B cell (primary cell): ENCODE measurements around the gene POTEB3. TPM values are rescaled to one million over a fixed set of nuclear protein-coding genes. Genes with fewer than 3 reads are reported as not detected.
"Not testable (repeated sequence)": the region's sequence is repeated elsewhere in the genome, so short reads cannot be mapped to it uniquely, and the experiment has no call there.

Experiments used
- ATAC-seq: fragments of 200-7000 bp; cut with Tn5 transposase; one replicate; pipeline ENCODE4 v1.10.0; 2021; ENCODE audit warnings: low read depth, mild to moderate bottlenecking, moderate number of reproducible peaks, moderate library complexity
- CTCF ChIA-PET: fragments of 350-600 bp; sonication (Branson Sonifier 250); formaldehyde crosslinking; loops from one replicate; lab custom pipeline; 2021; ENCODE audit warnings: antibody characterized with exemption, inconsistent platforms; lab: Charles Lee
- POLR2A ChIA-PET: fragments of 350-600 bp; sonication (Branson Sonifier 250); formaldehyde crosslinking; loops from one replicate; lab custom pipeline; 2021; ENCODE audit warnings: antibody characterized with exemption; lab: Charles Lee
- DNase-seq: peaks from one replicate; pipeline ENCODE4 v3.0.0; 2013
- H2AFZ ChIP-seq: 2 replicates; pipeline ENCODE4 v1.6.1; 2012; ENCODE audit warnings: mild to moderate bottlenecking, low read depth, low read length; ENCODE audit not compliant: insufficient read depth, poor library complexity, severe bottlenecking
- H3K27ac ChIP-seq, 2 donors: 1 replicate in 1 of 2; 2 replicates in 1 of 2; pipeline ENCODE4 v1.5.1; 2012 to 2013; ENCODE audit warnings: low read length in 2 of 2, mild to moderate bottlenecking in 2 of 2, moderate library complexity in 1 of 2
- H3K27me3 ChIP-seq, 4 experiments: fragments of 200-600 bp in 1 of 4; sonication (generic) in 1 of 4; replicated peaks in 1 of 4; 1 replicate in 2 of 4; 2 replicates in 2 of 4; pipeline versions ENCODE4 v1.6.1 to v1.7.0; 2013 to 2016; ENCODE audit warnings: low read length in 3 of 4, mild to moderate bottlenecking in 2 of 4, mixed read lengths in 1 of 4, moderate library complexity in 1 of 4; ENCODE audit not compliant: insufficient read depth in 4 of 4, control insufficient read depth in 3 of 4; ENCODE audit errors: control extremely low read depth in 1 of 4
- H3K36me3 ChIP-seq, 2 experiments: replicated peaks in 1 of 2; 1 replicate in 1 of 2; 2 replicates in 1 of 2; pipeline versions ENCODE4 v1.6.1 to v1.7.1; 2013; ENCODE audit warnings: low read length in 1 of 2; ENCODE audit not compliant: insufficient read depth in 2 of 2, control insufficient read depth in 1 of 2; ENCODE audit errors: control extremely low read depth in 1 of 2, extremely low read depth in 1 of 2
- H3K4me1 ChIP-seq, 2 donors: fragments of 200-600 bp in 1 of 2; sonication (generic) in 1 of 2; 1 replicate in 1 of 2; 2 replicates in 1 of 2; pipeline versions ENCODE4 v1.5.1 to v1.6.1; 2013 to 2017; ENCODE audit warnings: low read length in 2 of 2; ENCODE audit not compliant: control insufficient read depth in 2 of 2, insufficient read depth in 2 of 2
- H3K4me2 ChIP-seq: replicated peaks from 2 replicates; pipeline ENCODE3; 2012; ENCODE audit warnings: mild to moderate bottlenecking, low read depth, low read length; ENCODE audit not compliant: poor library complexity, severe bottlenecking
- H3K4me3 ChIP-seq, 5 experiments: fragments of 200-600 bp in 1 of 5; sonication (generic) in 1 of 5; 1 replicate in 3 of 5; 2 replicates in 2 of 5; pipeline versions ENCODE4 v1.5.1 to v1.7.0; 2011 to 2016; ENCODE audit warnings: low read length in 4 of 5, mild to moderate bottlenecking in 4 of 5, low read depth in 2 of 5, control low read depth in 1 of 5, moderate library complexity in 1 of 5; ENCODE audit not compliant: insufficient read depth in 1 of 5; ENCODE audit errors: control extremely low read depth in 1 of 5, extremely low read depth in 1 of 5
- H3K79me2 ChIP-seq: fragments of 200-600 bp; sonication (generic); one replicate; pipeline ENCODE4 v1.6.0; 2016; ENCODE audit warnings: low read length; ENCODE audit not compliant: control insufficient read depth, insufficient read depth
- H3K9ac ChIP-seq: fragments of 200-600 bp; sonication (generic); 2 replicates; pipeline ENCODE4 v1.6.1; 2017; ENCODE audit warnings: mild to moderate bottlenecking, low read length, moderate library complexity
- H3K9me3 ChIP-seq, 3 donors: one replicate each; pipeline versions ENCODE4 v1.6.1 to v1.7.1; 2013; ENCODE audit warnings: low read length in 2 of 3; ENCODE audit not compliant: control insufficient read depth in 2 of 3, insufficient read depth in 1 of 3; ENCODE audit errors: control extremely low read depth in 1 of 3
- H4K20me1 ChIP-seq: 2 replicates; pipeline ENCODE4 v1.6.0; 2012; ENCODE audit warnings: mild to moderate bottlenecking, low read length; ENCODE audit not compliant: insufficient read depth, control insufficient read depth, poor library complexity, severe bottlenecking
- H3K27ac Mint-ChIP-seq: one replicate; pipeline ENCODE4 v1.8.0; 2021; ENCODE audit warnings: mixed read lengths
- H3K27me3 Mint-ChIP-seq: one replicate; pipeline ENCODE4 v1.8.0; 2021; ENCODE audit warnings: mixed read lengths
- H3K4me1 Mint-ChIP-seq: one replicate; pipeline ENCODE4 v1.8.0; 2021; ENCODE audit warnings: mixed read lengths
- H3K4me3 Mint-ChIP-seq: one replicate; pipeline ENCODE4 v1.8.0; 2021; ENCODE audit warnings: mixed read lengths
- H3K9me3 Mint-ChIP-seq: one replicate; pipeline ENCODE4 v1.8.0; 2022; ENCODE audit warnings: mixed read lengths; ENCODE audit not compliant: insufficient read depth
- WGBS: methylation state at CpG from one replicate; pipeline ENCODE4 v1.1.5; 2013; ENCODE audit warnings: missing lambda C conversion rate; ENCODE audit not compliant: insufficient coverage; 5-methylcytosine and 5-hydroxymethylcytosine counted together
- intact Hi-C: fragments of 100-400 bp; cut with micrococcal nuclease; formaldehyde crosslinking; loops from one replicate; pipeline ENCODE4 v1.10.0; 2022
- polyA plus RNA-seq: library from polyadenylated mRNA; depleted of rRNA; stranded (reverse); fragments of >200 nt; gene quantifications from 2 replicates; pipeline ENCODE4 v1.2.3, GENCODE V29; 2012
- small RNA-seq: library from RNA; depleted of rRNA; stranded (forward); fragments of <200 nt; gene quantifications from one replicate; pipeline ENCODE3, GENCODE V24; 2012; ENCODE audit warnings: low replicate concordance, low read depth; ENCODE audit not compliant: insufficient read length
- total RNA-seq, 2 donors: library from RNA; stranded (reverse); fragments of 120-200 nt in 1 of 2; gene quantifications; 1 replicate in 1 of 2; 2 replicates in 1 of 2; pipeline versions ENCODE4 v1.2.3 to v1.2.4, GENCODE V29; 2013 to 2022

The POTEB3 gene
- total and polyA plus RNA-seq, 2 donors (not counting 1 experiment from before 2014, with no cell fraction given): not detected

- intact Hi-C loops, H3K4me3 Mint-ChIP-seq, H3K9me3 ChIP-seq, H3K27me3 Mint-ChIP-seq, DNase-seq, H3K27me3 ChIP-seq, H3K27ac Mint-ChIP-seq, H3K4me3 ChIP-seq, H3K9ac ChIP-seq, H3K36me3 ChIP-seq, H3K4me1 ChIP-seq, H3K27ac ChIP-seq, H3K9me3 Mint-ChIP-seq, ATAC-seq, H3K79me2 ChIP-seq, H4K20me1 ChIP-seq, H3K4me1 Mint-ChIP-seq, CTCF ChIA-PET, POLR2A ChIA-PET, H3K4me2 ChIP-seq, H2AFZ ChIP-seq: not testable (repeated sequence)
- WGBS: no CpG with 5 or more reads among the region's 18 CpGs
Observed at GRCh38 chr15:21373682-21374081, 66.6 kb downstream of the POTEB3 start.

GRCh38 chr15:21369177-21369576, 71.1 kb downstream of the POTEB3 start:
- H3K9me3 ChIP-seq, H3K4me1 ChIP-seq, H3K27ac ChIP-seq, H3K79me2 ChIP-seq, intact Hi-C loops, H3K4me3 Mint-ChIP-seq, H4K20me1 ChIP-seq, H3K36me3 ChIP-seq, H3K4me2 ChIP-seq, ATAC-seq, H3K4me1 Mint-ChIP-seq, DNase-seq, H3K9ac ChIP-seq, POLR2A ChIA-PET, H3K27ac Mint-ChIP-seq, H2AFZ ChIP-seq, H3K4me3 ChIP-seq, CTCF ChIA-PET, H3K27me3 Mint-ChIP-seq, H3K27me3 ChIP-seq, H3K9me3 Mint-ChIP-seq: not testable (repeated sequence)
- no CpG with 5 or more reads among the region's 26 CpGs for WGBS

GRCh38 chr15:21368625-21369024, 71.7 kb downstream of the POTEB3 start:
- H3K27me3 ChIP-seq, H3K4me3 Mint-ChIP-seq, CTCF ChIA-PET: not testable (repeated sequence)

More at GRCh38 chr15:21368625-21369024, 71.7 kb downstream of the POTEB3 start:
- H3K27ac ChIP-seq, H3K9ac ChIP-seq, ATAC-seq, H3K4me1 Mint-ChIP-seq, intact Hi-C loops, H3K4me3 ChIP-seq, H4K20me1 ChIP-seq, H3K79me2 ChIP-seq, H3K27ac Mint-ChIP-seq, H2AFZ ChIP-seq, POLR2A ChIA-PET, H3K27me3 Mint-ChIP-seq, H3K4me1 ChIP-seq, H3K9me3 ChIP-seq, H3K9me3 Mint-ChIP-seq, H3K4me2 ChIP-seq, H3K36me3 ChIP-seq: not testable (repeated sequence)
- DNase-seq: peak; percentile 0
- no CpG with 5 or more reads among the region's 22 CpGs for WGBS

Small RNA genes within 50 kb of the gene (small RNA-seq; reads per million reads assigned to genes)
- gene GRAMD4P6 (not detected), gene MIR3118-3 (not detected), gene RF00026 (not detected)
